Activated effector memory CD4-positive, alpha-beta T cell treated with anti-CD3 and anti-CD28 coated beads, Interleukin-2, amount 50 U/mL, for 16 hours (primary cell): ENCODE measurements around the gene RHBDF2.

Experiments used
- DNase-seq: peaks from one replicate; pipeline ENCODE4 v3.0.0-alpha.2; 2020

The RHBDF2 gene

DNA sequence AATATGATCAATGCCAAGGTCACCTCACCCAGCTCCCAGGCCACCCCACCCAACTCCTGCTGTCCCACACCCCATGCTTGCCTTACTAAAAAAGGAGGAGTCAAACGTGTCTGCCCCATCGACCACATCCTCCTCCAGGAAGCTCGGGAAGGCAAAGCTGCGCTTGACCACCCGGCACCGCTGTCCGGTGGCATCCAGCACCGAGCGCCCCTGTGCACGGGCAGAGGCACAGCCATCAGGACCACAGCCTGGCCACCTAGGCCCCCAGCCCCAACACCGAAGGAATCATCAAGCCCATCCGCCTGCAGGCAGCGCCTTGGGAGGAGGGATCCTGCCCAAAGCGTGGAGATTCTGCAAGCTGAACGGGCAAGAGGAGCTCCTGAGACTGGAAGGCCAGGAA, 23.6 kb downstream of the RHBDF2 start:
- no peak for DNase-seq

DNA sequence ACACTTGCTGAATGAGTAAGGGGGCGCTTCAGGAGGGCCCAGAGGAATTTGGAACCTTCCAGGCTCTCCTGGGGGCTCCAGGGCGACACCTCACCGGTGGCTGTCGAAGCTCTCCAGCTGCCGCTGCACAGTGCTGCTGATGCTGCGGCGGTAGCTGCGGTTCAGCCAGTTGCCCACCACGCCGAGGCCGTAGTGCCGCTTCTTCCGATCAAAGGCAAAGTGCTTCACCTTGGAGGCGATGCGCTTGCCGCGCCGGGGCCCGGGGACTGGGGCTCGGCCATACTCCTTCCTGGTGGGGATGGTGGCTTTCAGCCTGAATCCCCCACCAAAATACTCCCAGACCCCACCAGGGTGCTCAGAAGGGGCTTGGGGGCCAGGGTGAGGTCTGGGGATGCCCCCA, 24.5 kb downstream of the RHBDF2 start:
- DNase-seq: no peak

DNA sequence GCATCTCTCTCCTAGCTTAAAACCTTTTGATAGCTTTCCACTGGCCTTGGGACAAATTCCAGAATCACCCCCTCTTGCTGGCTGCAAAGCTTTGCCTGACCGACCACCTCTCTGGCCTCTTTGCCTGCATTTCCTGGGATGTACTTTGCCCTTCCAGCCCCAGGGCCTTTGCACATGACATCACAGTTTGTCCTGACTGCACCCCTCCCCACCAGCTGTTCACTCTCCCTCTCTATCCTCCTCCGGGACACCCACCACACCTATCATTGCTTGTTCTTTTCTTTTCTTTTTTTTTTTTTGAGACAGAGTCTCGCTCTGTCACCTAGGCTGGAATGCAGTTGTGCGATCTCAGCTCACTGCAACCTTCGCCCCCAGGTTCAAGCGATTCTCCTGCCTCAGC, 25.9 kb downstream of the RHBDF2 start:
- no peak for DNase-seq

DNA sequence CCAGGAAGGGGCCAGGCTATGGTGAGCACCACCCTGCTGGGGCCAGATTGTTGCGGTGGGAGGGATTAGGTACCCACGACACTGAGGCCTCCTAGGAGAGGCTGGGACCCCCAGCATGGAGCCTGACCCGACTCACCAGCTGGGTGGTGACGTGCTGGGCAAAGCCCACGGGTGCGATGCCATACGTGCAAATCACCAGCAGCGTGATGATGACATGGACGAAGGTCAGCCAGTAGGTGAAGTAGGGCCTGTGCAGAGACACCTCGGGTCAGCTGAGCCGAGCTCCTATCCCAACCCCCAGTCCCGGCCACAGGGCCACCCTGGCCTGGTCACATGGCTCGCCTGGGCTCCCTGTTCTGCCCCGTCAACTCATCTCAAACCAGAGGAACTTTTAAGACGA, 26.3 kb downstream of the RHBDF2 start:
- no peak for DNase-seq

DNA sequence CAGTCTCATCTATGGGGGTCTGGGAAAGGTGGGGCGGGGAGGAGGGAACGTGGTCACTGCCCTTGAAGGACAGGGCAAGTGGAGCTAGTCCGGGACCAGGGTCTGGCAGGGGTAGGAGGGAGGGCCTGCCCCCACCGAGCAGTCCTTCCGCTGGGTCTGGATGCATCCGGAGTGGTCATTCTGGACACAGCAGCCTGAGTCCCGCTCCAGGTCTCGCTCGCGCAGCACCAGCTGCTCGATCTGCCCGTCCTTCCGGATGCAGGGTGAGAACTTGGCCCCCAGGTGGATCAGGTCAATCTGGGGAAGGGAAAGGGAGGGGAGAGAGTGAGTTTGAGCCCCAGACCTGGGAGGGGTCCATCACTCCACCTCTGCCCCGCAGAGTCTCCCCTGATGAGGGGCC, 27.0 kb downstream of the RHBDF2 start:
- no peak for DNase-seq

DNA sequence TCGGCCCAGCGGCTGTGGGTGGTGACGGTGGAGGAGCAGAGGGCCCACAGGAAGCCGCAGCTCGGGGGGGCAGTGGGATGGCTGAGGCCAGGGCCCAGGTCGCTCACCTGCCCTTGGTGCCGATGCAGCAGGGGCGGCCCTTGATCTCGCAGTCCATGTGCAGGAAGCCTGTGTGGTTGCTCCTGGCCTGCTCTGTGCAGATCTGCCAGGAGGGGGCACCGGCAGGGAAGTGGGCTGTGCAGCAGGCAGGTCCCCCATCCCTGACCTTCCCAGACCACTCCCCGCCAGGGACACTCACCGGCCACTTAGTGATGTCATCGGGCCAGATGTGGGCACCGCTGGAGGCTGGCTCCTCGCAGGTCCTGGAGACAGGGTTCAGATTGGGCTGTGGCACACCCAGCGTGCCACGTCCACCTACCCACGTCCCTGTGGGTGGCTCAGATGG, 27.7 kb downstream of the RHBDF2 start:
- no peak for DNase-seq

DNA sequence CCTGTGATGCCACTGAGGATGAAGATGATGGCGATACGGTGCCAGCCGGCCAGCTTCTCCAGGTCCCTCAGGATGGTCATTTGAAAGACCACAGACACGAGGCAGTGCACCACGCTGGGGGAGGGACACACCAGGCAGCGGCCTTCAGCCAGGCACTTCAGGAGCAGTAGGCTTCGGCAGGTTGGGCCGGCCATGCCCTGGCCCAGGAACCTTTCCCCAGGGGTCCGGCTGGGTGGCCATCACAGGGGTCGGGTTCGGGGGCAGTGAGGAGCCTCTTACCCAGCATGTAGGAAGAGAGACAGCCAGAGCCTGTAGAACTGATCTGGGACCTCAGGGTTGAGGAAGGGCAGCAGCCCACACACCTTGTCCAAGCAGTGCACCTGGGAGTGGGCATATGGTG, 28.5 kb downstream of the RHBDF2 start:
- DNase-seq: no peak

DNA sequence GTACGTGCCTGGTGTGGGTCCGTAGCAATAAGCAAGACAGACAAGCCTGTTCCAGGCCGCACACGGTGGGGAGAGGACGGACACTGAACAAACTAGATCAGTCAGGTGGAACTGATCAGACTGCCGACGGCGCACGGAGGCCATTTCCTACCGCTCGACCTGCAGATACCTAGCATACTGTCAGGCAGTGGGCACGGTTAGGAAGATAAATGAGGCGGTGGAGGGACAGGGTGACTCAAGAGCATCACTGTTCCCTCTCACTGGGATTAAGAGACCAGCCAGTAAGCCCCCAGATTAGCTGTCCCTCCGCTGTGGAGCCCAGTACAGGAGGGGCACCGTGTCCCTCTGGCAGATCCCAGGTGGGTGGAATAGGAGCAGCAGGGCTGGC, 29.0 kb downstream of the RHBDF2 start:
- DNase-seq: no peak

DNA sequence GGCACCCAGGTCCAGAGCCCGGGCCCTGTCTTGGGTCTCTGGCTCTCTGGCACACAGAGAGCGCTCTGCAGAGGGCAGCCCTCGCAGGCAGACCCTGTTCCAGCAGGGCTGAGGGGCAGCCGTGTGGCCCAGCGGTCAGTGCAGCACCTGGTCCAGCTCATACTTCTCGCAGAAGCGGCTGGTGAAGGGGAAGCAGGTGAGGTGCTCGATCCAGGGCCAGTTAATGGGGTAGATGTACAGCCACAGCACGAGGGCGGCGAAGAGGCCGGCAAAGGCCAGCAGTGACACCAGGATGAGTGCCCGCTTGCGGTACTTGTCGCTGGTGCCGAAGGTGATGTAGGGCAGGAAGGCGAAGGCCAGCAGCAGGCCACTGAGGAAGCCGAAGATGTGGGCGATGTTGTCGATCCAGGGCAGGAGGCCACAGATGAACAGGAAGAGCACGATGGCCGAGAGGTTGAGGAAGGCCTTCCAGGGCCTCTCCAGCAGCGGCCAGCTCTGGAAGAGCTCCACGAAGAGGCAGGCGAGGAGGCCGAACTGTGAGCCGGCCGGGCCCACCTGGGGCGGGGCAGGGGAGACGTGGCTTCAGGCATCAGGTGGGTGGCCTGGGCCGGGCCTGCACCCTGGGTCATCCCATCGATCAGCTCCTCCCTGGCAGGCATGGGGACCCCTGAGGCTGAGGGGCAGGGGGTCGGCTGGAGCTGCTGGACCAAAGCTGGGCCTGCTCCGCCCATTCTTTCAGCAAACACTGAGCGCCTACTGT, 29.5 kb downstream of the RHBDF2 start:
- no peak for DNase-seq

DNA sequence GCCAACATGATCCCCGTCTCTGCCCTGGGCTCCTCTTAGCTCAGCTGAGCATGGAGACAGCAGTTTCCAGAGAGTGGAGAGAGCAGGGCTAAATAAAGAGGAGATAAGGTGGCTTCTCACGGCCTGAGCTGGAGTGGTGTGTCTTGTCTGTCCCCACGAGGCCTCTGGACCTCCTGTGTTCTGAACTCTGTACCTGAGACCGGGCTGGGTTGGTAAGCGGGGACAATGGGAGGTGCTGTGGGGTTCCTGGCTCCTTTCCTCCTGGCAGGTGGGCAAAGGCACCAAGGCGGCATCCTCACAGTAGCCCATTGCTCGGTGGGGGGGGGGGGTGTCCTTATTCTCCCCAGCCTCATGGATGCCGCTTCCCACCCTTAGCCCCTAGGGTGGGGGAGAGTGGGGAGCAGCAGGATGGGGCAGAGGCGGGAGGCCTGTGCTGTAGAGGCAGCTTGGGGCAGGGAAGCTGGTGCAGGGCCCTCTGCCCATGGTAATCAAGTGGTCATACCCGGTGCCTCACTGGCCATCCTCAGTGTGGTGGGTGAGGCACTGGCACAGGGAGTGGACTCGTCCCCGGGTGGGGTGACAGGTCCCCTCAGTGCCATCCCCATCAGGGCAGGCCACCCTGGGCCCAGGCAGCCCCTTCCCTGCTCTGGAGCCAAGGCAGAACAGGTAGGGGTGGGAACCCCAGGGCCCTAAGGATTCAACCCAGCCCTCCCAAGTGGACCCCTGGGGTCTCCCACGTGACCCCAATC, 31.1 kb downstream of the RHBDF2 start:
- DNase-seq: no peak

DNA sequence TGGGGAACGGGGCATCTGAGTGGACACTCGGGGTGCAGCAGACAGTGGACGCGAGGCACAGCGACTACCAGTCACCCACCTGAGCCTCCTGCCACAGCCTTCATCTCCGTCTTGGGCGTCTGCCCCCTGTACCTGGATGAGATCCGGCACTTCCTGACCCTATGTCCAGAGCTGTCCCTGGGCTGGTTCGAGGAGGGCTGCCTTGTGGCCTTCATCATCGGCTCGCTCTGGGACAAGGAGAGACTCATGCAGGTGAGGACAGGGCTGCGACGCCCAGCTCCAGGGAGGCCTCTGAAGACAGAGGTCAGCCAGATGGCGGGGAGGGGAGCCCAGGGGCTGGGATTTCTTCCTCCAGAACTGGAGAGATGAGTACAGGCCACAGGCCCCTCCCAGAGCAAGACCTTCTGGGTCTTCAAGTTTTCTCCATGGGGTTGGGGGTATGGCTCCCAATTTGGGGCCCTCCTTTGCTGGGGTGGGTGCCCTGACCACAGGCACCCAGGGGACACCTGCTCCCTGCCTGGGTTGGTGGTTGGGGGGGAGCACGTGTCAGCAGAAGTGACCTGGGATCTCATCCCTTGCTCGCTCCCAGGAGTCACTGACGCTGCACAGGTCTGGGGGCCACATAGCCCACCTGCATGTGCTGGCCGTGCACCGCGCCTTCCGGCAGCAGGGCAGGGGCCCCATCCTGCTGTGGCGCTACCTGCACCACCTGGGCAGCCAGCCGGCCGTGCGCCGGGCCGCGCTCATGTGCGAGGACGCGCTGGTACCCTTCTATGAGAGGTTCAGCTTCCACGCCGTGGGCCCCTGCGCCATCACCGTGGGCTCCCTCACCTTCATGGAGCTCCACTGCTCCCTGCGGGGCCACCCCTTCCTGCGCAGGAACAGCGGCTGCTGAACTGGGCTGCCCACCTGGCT, 31.9 kb downstream of the RHBDF2 start:
- no peak for DNase-seq

DNA sequence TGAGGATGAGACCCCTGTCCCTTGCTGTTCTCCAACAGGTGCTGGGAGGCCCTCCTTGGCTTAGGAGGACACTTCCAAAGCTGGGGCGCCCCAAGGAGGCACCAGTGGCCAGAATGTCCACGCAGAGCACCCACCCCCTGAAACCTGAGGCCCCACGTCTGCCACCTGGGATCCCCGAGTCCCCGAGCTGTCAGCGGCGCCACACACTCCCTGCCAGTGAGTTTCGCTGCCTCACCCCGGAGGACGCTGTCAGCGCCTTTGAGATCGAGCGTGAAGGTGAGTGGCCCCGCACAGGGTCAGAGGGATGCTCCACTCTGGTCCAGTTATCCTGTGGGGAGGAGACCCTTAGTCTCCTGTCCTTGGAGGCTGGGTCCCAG, 32.6 kb downstream of the RHBDF2 start:
- no peak for DNase-seq

DNA sequence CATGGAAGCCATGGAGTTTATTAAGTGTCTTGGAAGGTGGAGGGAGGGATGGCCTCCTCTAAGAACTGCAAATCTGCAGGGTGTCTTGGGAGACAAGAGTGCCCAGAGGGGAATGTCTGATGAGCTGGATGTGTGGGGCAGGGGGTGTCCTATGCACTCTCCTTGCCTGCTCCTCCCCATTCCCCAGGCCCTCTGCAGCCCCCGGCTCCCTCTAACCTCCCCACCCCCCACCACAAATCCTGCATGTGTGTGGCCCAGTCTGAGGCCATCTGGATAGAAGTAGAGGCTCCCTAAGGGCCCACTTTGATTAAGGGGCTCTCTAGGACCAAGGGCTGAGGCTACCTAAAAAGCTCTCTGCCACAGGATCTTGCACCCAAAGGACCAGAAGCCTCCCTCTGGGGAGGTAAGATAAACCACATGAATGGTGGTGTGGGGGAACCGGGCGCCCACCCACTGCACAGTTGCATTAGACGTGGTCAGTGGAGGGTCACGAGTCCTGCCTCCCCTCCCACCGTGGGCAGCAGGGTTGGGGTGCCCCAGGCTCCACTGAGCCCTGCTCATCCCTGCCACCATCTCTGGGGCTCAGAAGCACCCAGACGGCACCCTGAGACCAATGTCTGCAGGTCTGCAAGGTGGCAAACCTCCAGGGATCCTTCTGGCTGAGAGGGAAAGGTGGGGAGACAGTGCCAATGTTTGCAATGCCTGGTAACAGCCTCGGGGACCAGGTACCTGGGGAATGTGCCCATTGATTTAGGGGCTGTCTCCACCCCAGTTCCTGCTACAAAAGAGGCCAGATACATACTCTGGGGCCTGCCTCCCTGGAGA, 33.2 kb downstream of the RHBDF2 start:
- DNase-seq: no peak

DNA sequence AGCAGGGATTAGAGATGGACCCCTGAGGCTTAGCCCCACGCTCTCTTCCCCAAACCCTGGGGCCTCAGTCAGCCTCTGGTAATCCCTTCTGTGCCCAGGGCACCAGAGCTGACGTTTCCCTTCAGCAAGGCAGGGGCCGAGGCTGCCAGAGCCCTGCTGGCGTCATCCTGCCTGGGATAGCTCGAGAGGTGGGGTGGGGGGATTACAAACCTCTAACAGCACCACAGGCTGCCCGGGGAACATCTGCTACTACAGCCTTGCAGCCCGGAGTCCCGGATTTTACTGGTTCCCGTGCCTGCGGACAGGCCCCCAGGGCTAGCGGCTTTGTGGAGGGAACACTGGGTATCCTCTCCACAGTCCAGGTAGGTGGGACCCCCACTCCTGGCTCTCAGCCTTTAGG, 33.9 kb downstream of the RHBDF2 start, which contains the start of gene AANAT:
TSS of gene AANAT (plus strand) at position 238 of the 400 bp plus-strand sequence. CDS start 1,144 bp downstream, outside the sequence.
- no peak for DNase-seq

DNA sequence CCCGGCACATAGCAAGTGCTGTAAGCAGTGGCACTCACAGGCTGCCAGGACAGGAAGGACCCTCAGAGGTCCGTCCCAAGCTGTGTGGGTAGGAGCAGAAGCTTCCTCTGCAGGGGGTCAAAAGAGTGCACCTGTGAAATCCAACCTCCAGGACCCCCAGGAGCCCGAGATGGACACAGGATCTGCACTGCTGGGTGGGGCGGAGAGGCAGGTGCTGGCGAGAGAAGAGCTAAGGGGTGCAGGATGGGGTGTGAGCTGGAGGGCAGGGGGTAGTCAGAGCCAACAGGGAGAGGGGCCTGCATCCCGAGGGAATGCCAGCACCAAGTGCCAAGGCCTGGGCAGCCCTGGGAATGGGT, 34.5 kb downstream of the RHBDF2 start:
- DNase-seq: no peak

DNA sequence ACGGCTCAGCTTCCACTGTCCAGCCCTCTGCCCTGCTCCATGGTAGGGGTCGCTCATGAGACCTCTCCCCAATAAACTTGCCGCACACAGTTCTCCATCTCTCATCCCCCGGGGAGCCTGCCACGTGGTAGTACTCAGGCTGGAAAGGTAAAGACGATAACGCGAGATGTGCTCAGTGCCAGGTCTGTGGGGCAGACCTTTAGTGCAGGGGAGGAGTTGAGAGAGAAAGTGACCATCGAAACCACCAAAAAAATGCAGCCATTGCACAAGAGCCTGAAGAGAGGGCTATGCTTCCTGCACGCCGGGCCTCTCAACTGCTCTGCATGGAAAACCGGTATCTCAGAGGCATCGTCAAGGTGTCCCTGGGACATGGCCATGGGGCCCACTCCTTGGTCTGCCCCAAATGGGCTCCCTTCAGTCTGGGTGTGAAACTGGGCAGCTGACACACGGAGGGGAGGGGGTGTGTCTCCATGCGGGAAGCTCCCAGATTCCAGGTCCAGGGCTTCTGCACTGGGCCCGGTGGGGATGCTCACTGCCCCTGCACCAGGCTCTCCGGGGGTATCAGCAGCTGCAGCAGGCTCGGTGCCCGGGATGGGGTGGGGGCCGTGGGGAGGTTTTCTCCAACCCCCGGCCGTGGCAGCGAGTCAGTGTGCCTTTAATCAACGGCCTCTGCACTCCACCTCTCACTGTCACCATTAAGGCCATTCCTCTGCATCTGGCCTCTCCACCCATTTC, 38.5 kb downstream of the RHBDF2 start:
- no peak for DNase-seq

DNA sequence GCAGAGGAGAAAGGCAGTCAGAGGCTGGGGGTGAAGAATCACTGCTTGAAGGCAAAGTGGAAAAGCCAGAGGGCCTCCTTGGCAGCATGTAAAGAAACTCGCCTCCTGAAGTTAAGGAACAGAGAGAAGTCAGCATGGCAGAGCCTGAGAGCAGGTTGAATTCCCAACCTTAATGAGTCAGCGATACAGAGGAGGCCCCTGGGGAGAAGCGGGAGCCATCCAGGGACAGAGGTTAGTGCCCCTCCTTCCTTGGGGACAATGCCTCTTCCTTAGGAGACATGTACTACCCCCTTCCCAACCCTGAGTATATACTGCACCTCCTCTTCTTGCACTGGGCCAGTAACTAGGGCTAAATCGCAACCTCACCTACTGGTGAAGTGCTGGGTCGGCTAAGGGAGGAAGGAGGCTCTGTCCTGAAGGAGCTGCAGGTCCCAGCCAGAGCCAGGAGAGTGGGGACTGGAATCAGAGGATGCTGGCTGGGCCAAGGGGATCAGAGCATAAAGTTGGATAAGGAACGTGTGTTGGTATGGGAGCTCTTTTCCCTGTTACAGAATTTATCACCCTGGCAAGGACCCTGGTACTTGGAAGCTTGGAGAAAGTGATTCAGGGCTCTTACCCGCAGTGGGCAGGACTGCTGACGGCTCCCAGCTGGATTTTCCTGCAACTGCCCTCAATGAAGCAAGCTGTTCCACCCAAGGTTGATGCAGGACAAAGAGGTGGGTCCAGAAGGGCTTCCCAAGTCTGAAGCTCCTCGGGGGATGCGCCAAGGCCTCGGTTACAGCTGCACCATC, 39.3 kb downstream of the RHBDF2 start:
- DNase-seq: no peak

DNA sequence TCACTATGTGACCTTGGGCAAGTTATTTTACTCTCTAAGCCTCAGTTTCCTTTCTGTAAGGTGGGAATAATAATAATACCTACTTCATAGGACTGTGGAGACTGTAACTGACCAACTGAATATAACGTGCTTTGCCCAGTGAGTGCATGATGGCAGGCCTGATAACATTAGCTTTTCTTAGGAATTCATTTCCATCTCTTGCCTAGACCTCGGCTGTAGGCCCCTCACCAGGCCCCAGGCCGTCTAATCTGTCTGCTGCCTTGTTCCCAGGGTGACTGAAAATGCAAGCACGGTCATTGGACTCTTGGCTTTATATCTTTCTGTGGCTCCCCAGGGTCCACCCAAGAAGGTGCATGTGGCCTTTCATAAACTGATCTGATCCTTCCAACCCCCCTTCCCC, 41.5 kb downstream of the RHBDF2 start:
- no peak for DNase-seq

DNA sequence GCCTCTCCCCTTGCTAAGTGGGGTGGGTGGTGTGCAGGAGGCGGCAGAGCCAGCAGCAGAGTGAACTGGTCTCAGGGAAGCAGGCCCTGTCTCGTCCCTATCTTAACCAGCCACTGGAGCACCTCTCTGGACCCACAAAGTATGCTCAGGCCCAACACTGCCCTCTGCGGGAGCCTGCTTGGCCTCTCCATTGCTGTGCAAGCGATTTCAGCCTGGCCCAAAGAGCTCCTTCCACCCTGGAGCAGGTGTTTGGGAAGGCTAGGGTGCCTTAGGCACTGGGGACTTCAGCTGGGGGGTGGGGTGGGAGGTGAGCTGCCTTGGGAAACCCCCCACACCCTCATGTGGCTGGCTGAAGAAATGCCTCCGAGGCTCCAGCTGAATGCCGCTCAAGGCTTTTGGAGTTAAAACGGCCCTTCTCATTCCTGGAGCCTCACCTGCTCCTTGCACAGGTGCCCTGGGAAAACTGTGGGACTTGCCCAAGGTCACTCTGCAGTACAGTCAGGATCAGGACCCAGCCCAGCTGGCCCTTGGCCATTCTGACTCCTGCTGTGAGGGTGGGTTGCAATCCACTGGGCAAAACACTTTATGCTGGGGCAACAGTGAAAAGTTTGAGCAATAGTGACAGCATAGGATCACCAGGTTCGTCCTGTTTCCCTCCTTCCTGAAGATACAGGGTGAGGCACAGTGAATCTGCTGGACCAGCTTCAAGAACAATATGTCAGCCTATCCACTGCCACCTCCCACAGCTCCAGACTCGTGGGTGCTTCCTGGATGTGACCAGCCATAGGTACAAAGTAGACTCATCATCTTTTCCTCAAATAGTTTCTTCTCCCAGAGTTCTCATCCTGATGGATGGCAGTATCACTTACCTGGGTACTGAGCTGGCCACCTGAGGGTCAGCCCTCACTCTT, 42.4 kb downstream of the RHBDF2 start:
- no peak for DNase-seq

DNA sequence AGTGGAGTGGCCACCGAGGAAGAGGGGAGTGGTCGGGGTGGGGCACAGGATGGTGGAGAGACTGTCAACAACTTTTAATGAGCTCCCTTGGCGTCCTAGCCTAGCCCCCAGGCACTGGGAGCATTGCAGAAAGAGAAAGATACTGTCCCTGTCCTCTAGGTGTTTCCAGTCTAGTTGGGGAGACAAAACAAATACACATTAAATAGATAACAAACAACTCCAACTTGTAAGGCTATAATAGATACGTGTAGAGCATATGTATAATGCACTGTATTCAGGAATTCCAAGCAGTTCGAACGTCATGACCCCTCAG, 47.8 kb downstream of the RHBDF2 start:
- DNase-seq: no peak
